HCT116 (cell line): ENCODE results near the gene ADAM15. TPM values are rescaled to one million over a fixed set of nuclear protein-coding genes. Genes with fewer than 3 reads are reported as not detected.

ENCODE experiments used
- ATAC-seq: fragments of 200-7000 bp; cut with Tn5 transposase; 2 replicates; pipeline ENCODE4 v1.9.1; 2020; ENCODE audit warnings: mild to moderate bottlenecking, moderate library complexity
- BruUV-seq: library from RNA; stranded (reverse); fragments of 400-500 nt; replicated peaks from 2 replicates; lab custom pipeline; 2021; lab: Mats Ljungman, UMichigan
- CTCF ChIA-PET: fragments of 300-600 bp; sonication (Branson Sonifier 250); formaldehyde crosslinking; loops from one replicate; lab custom pipeline; 2021; ENCODE audit warnings: antibody characterized with exemption; lab: Charles Lee
- POLR2A ChIA-PET: fragments of 300-600, 350-600 bp; sonication (Branson Sonifier 250); formaldehyde crosslinking; loops from one replicate; lab custom pipeline; 2021; ENCODE audit warnings: antibody characterized with exemption; lab: Charles Lee
- RAD21 ChIA-PET, 2 experiments: fragments of 300-600 bp; sonication (Branson Sonifier 250); formaldehyde crosslinking; loops; one replicate each; lab custom pipeline; 2023; ENCODE audit warnings: low total read pairs in 2 of 2; ENCODE audit not compliant: uncharacterized antibody in 2 of 2, unreplicated experiment in 2 of 2, low non-redundant PET in 1 of 2; lab: Charles Lee
- DNase-seq: peaks from one replicate; pipeline ENCODE4 v3.0.0-alpha.2; 2010; ENCODE audit warnings: low read depth, low spot score
- H2AFZ ChIP-seq: fragments of 200-600 bp; shearing (Covaris generic), sonication (generic); 2 replicates; pipeline ENCODE4 v1.6.1; 2017; ENCODE audit warnings: low read depth, mixed run types, mixed read lengths, antibody characterized with exemption, low read length; ENCODE audit not compliant: poor library complexity, severe bottlenecking
- H3K27ac ChIP-seq: 2 replicates; pipeline ENCODE4 v1.5.1; 2012; ENCODE audit warnings: low read depth, low read length
- H3K27me3 ChIP-seq: fragments of 200-600 bp; sonication (generic); 2 replicates; pipeline ENCODE4 v1.6.1; 2016; ENCODE audit warnings: mixed run types, low read length, mixed read lengths; ENCODE audit not compliant: insufficient read depth
- H3K36me3 ChIP-seq, 2 experiments: fragments of 200-500 bp in 1 of 2; fragments of 200-600 bp in 1 of 2; sonication (Bioruptor generic) in 1 of 2; sonication (generic) in 1 of 2; 2 replicates each; pipeline versions ENCODE4 v1.5.1 to v1.6.1; 2014 to 2016; ENCODE audit warnings: low read length in 2 of 2, inconsistent platforms in 1 of 2, mixed read lengths in 1 of 2, mixed run types in 1 of 2; ENCODE audit not compliant: insufficient read depth in 2 of 2, control insufficient read depth in 1 of 2
- H3K4me1 ChIP-seq, 2 experiments: fragments of 200-600 bp in 1 of 2; sonication (generic) in 1 of 2; 2 replicates each; pipeline versions ENCODE4 v1.5.1 to v1.6.1; 2012 to 2017; ENCODE audit warnings: low read length in 2 of 2, inconsistent platforms in 1 of 2, mild to moderate bottlenecking in 1 of 2, mixed read lengths in 1 of 2, mixed run types in 1 of 2, moderate library complexity in 1 of 2; ENCODE audit not compliant: insufficient read depth in 2 of 2, control insufficient read depth in 1 of 2
- H3K4me2 ChIP-seq: fragments of 200-600 bp; sonication (generic); 2 replicates; pipeline ENCODE4 v1.6.1; 2017; ENCODE audit warnings: mixed run types, low read length, mixed read lengths
- H3K4me3 ChIP-seq, 2 experiments: fragments of 200-600 bp in 1 of 2; sonication (generic) in 1 of 2; replicated peaks in 1 of 2; 2 replicates each; pipeline ENCODE4 v1.5.1; 2011 to 2016; ENCODE audit warnings: low read length in 2 of 2, control low read depth in 1 of 2, low read depth in 1 of 2, mild to moderate bottlenecking in 1 of 2, mixed read lengths in 1 of 2, mixed run types in 1 of 2
- H3K79me2 ChIP-seq: fragments of 200-600 bp; sonication (generic); 2 replicates; pipeline ENCODE4 v1.6.1; 2017; ENCODE audit warnings: mild to moderate bottlenecking, mixed run types, low read length, moderate library complexity, mixed read lengths; ENCODE audit not compliant: insufficient read depth
- H3K9ac ChIP-seq: fragments of 200-600 bp; sonication (generic); 2 replicates; pipeline ENCODE4 v1.6.1; 2016; ENCODE audit warnings: low read length, mixed read lengths
- H3K9me2 ChIP-seq: fragments of 200-600 bp; sonication (generic), shearing (Covaris generic); 2 replicates; pipeline ENCODE4 v1.6.1; 2017; ENCODE audit warnings: mixed run types, mild to moderate bottlenecking, moderate library complexity; ENCODE audit not compliant: insufficient read depth
- H3K9me3 ChIP-seq, 2 experiments: fragments of 200-500 bp in 1 of 2; fragments of 200-600 bp in 1 of 2; sonication (Bioruptor generic) in 1 of 2; sonication (generic) in 1 of 2; 2 replicates each; pipeline ENCODE4 v1.6.1; 2014 to 2017; ENCODE audit warnings: low read length in 2 of 2, mixed read lengths in 2 of 2, inconsistent platforms in 1 of 2, low read depth in 1 of 2, mild to moderate bottlenecking in 1 of 2, mixed run types in 1 of 2, moderate library complexity in 1 of 2; ENCODE audit not compliant: control insufficient read depth in 1 of 2, insufficient read depth in 1 of 2
- H4K20me1 ChIP-seq: fragments of 200-600 bp; sonication (generic), shearing (Covaris generic); 2 replicates; pipeline ENCODE4 v1.6.1; 2017; ENCODE audit warnings: mixed run types, mild to moderate bottlenecking, moderate library complexity; ENCODE audit not compliant: insufficient read depth
- CBX3 ChIP-seq: IDR thresholded peaks from 2 replicates; pipeline ENCODE4 v1.6.1; 2012; ENCODE audit warnings: low read depth
- EZH2 ChIP-seq: fragments of 200-600 bp; sonication (generic); IDR thresholded peaks from 2 replicates; pipeline ENCODE4 v1.6.1; 2017; ENCODE audit warnings: antibody characterized with exemption, mixed run types
- EZH2phosphoT487 ChIP-seq: fragments of 200-600 bp; IDR thresholded peaks from 2 replicates; pipeline ENCODE4 v1.6.1; 2018; ENCODE audit warnings: antibody characterized with exemption, borderline replicate concordance
- POLR2AphosphoS5 ChIP-seq: IDR thresholded peaks from 2 replicates; pipeline ENCODE4 v1.6.1; 2011; ENCODE audit warnings: mild to moderate bottlenecking, low read depth, low read length, moderate library complexity
- RAD21 ChIP-seq: IDR thresholded peaks from 2 replicates; pipeline ENCODE4 v1.6.1; 2012; ENCODE audit warnings: low read depth, mild to moderate bottlenecking
- SP1 ChIP-seq: IDR thresholded peaks from 2 replicates; pipeline ENCODE4 v1.6.1; 2012; ENCODE audit warnings: low read depth
- SRF ChIP-seq: IDR thresholded peaks from 2 replicates; pipeline ENCODE4 v1.6.1; 2012; ENCODE audit warnings: low read depth
- ZFX ChIP-seq: fragments of 450-650 bp; IDR thresholded peaks from 2 replicates; pipeline ENCODE4 v1.6.1; 2017
- intact Hi-C: fragments of 100-400 bp; cut with micrococcal nuclease; formaldehyde crosslinking; loops from 2 replicates; pipeline ENCODE4 v1.10.0; 2022
- total RNA-seq: library from RNA; stranded (reverse); gene quantifications from one replicate; pipeline ENCODE4 v1.2.1, GENCODE V29; 2021; ENCODE audit not compliant: unreplicated experiment

Gene ADAM15
- total RNA-seq, 1 experiment from 2014 or later, result 149 TPM

DNA sequence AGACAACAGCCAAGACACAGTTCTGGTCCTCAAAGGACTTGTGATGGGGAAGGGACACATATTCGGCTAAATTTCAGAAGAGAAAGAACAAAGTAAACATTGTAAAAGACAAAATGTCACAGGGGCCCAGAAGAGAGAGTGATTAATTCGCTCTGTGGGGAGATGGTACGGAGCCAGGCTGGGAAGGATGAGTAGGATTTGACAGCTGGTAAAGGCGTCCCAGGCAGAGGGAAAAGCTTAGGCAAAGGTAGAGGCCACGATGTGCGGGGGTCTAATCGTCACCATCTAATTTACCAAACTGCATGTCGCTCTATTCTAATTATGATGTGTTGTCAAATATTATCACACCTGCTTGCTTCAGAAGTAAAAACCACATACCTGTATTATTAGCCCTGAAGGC, 59.3 kb downstream of the ADAM15 start:
- CTCF ChIA-PET, result no interaction called here

DNA sequence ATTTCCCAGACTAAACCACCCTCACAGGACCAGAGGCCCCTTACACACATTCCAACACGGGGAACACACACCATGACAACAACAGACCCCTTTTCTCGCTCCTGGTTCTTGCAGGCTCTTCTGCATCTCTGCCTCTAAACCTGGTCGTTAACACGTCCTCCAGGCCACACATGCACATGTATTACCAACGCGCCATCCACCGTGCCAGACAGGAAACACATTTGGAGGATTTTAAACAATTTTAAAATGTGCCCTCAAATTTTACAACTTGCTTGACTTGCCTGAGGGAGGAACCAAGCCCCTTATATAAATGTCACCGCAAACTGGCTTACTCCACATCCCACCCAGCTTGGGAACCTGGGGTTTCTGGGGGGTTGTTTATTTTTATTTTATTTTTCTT, 59.7 kb downstream of the ADAM15 start:
- H2AFZ ChIP-seq, result no peak overlapping the region
- ChIA-PET CTCF (no interaction called here), POLR2A (no interaction called here), RAD21 (no interaction called here)
- H3K4me3 ChIP-seq, result no peak overlapping the region
- DNase-seq, result no peak
- no peaks in the 10 kb centered on the region for H4K20me1 ChIP-seq
- TF ChIP-seq CBX3, result no peak
- no peak for TF ChIP-seq ZFX
- no peak for TF ChIP-seq POLR2AphosphoS5
- no peak for TF ChIP-seq SRF
- no peak for TF ChIP-seq EZH2phosphoT487
- TF ChIP-seq RAD21, result no peak
- no peak overlapping the region for H3K27ac ChIP-seq
- H3K4me2 ChIP-seq, result no peak overlapping the region
- no peaks in the 10 kb centered on the region for H3K9me2 ChIP-seq
- no peaks in the 10 kb centered on the region for H3K36me3 ChIP-seq
- H3K4me1 ChIP-seq, result peaks cover 0 to 3% of the 10 kb centered on the region in 2 experiments; a peak in 1 of 4 replicates
- intact Hi-C loops, result loop anchor here (5.0 kb wide), 1 partner anchor 56 kb away; no protein-coding TSS in a partner anchor
- BruUV-seq, result no TSS peak
- H3K9ac ChIP-seq, result no peak overlapping the region
- no peaks in the 10 kb centered on the region for H3K9me3 ChIP-seq
- no peaks in the 10 kb centered on the region for H3K79me2 ChIP-seq
- no peaks in the 10 kb centered on the region for H3K27me3 ChIP-seq
- no peak for ATAC-seq

More for the DNA sequence above, 59.3 kb downstream of the ADAM15 start:
- TF ChIP-seq SP1 (no peak), EZH2 (no peak)
- TF ChIP-seq, all 23 proteins: peak for 0
- ATAC-seq, result no peak
- no peaks in the 10 kb centered on the region for H4K20me1 ChIP-seq
- intact Hi-C loops, result loop anchor here (5.0 kb wide), 1 partner anchor 57 kb away; no protein-coding TSS in a partner anchor
- H3K36me3 ChIP-seq, result no peaks in the 10 kb centered on the region
- no peaks in the 10 kb centered on the region for H3K9me3 ChIP-seq
- no peaks in the 10 kb centered on the region for H3K9me2 ChIP-seq
- RAD21 ChIA-PET, result no interaction called here
- no peak overlapping the region for H3K9ac ChIP-seq
- H2AFZ ChIP-seq, result no peak overlapping the region
- no peak overlapping the region for H3K4me3 ChIP-seq
- no peak overlapping the region for H3K27ac ChIP-seq
- no peak for DNase-seq
- no peaks in the 10 kb centered on the region for H3K79me2 ChIP-seq
- H3K27me3 ChIP-seq, result no peaks in the 10 kb centered on the region
- POLR2A ChIA-PET, result no interaction called here
- peaks cover 0 to 3% of the 10 kb centered on the region in 2 experiments; a peak in 1 of 4 replicates for H3K4me1 ChIP-seq
- H3K4me2 ChIP-seq, result no peak overlapping the region
- BruUV-seq, result no TSS peak

Other genes starting within 250 kb of the ADAM15 start
- 1.1 TPM for gene KCNN3, start 181.0 kb upstream of the ADAM15 start, total RNA-seq
- 24.0 TPM for gene PMVK, start 114.6 kb upstream of the ADAM15 start, total RNA-seq
- gene PBXIP1, start 95.2 kb upstream of the ADAM15 start, total RNA-seq, result 12.6 TPM
- 37.2 TPM for gene PYGO2, start 89.5 kb upstream of the ADAM15 start, total RNA-seq
- 148 TPM for gene SHC1, start 80.6 kb upstream of the ADAM15 start, total RNA-seq
- 229 TPM for gene CKS1B, start 76.6 kb upstream of the ADAM15 start, total RNA-seq
- 58.4 TPM for gene FLAD1, start 68.0 kb upstream of the ADAM15 start, total RNA-seq
- 0.42 TPM for gene LENEP, start 57.7 kb upstream of the ADAM15 start, total RNA-seq
- gene ZBTB7B, start 48.5 kb upstream of the ADAM15 start, total RNA-seq, result 57.0 TPM
- gene DCST2, start 17.5 kb upstream of the ADAM15 start, total RNA-seq, result 2.0 TPM
- gene DCST1, start 17.5 kb upstream of the ADAM15 start, total RNA-seq, result 0.32 TPM
- 9.8 TPM for gene EFNA4, start 12.4 kb downstream of the ADAM15 start, total RNA-seq
- gene EFNA3, start 27.5 kb downstream of the ADAM15 start, total RNA-seq, result 20.4 TPM
- gene EFNA1, start 76.6 kb downstream of the ADAM15 start, total RNA-seq, result 19.7 TPM
- 49.9 TPM for gene SLC50A1, start 84.5 kb downstream of the ADAM15 start, total RNA-seq
- gene DPM3, start 89.2 kb downstream of the ADAM15 start, total RNA-seq, result 113 TPM
- 143 TPM for gene KRTCAP2, start 122.0 kb downstream of the ADAM15 start, total RNA-seq
- 3.8 TPM for gene TRIM46, start 122.5 kb downstream of the ADAM15 start, total RNA-seq
- gene THBS3, start 156.6 kb downstream of the ADAM15 start, total RNA-seq, result 15.9 TPM
- gene MTX1, start 157.4 kb downstream of the ADAM15 start, total RNA-seq, result 69.1 TPM
- 69.9 TPM for gene ENTREP3, start 204.2 kb downstream of the ADAM15 start, total RNA-seq
- gene SCAMP3, start 211.0 kb downstream of the ADAM15 start, total RNA-seq, result 64.2 TPM
- gene CLK2, start 222.2 kb downstream of the ADAM15 start, total RNA-seq, result 72.6 TPM
- 8.5 TPM for gene HCN3, start 226.1 kb downstream of the ADAM15 start, total RNA-seq